Astrocyte of the cerebellum (primary cell): Measurements from ENCODE around the gene RFPL1.
A peak's percentile ranks its signal among the peaks of the same experiment; 100 is the strongest.

ENCODE experiments used
- DNase-seq: peaks from one replicate; pipeline ENCODE4 v3.0.0-alpha.2; 2011; ENCODE audit warnings: low read depth
- H3K4me3 ChIP-seq: 2 replicates; pipeline ENCODE4 v1.5.1; 2011; ENCODE audit warnings: mild to moderate bottlenecking, low read depth, low read length, moderate library complexity
- CTCF ChIP-seq: IDR thresholded peaks from 2 replicates; pipeline ENCODE4 v1.5.1; 2012; ENCODE audit warnings: low read length, low read depth, moderate library complexity, mild to moderate bottlenecking; ENCODE audit errors: missing control alignments
- in situ Hi-C: cut with HindIII; loops from 2 replicates; pipeline ENCODE4 v1.10.0; 2017; ENCODE audit warnings: low sequenced_read_pairs

RFPL1 gene

GRCh38 chr22:29476116-29476515, 37.7 kb downstream of the RFPL1 start:
- no peak overlapping the region for H3K4me3 ChIP-seq
- in situ Hi-C loops, result no loop called here
- no peak for TF ChIP-seq CTCF
- DNase-seq, result no peak

GRCh38 chr22:29477723-29478318, 39.4 kb downstream of the RFPL1 start:
- DNase-seq, result no peak
- no peak overlapping the region for H3K4me3 ChIP-seq
- no peak for TF ChIP-seq CTCF
- in situ Hi-C loops, result no loop called here

GRCh38 chr22:29478326-29479276, 40.2 kb downstream of the RFPL1 start:
- no peak overlapping the region for H3K4me3 ChIP-seq
- DNase-seq, result no peak
- in situ Hi-C loops, result no loop called here
- TF ChIP-seq CTCF, result no peak

GRCh38 chr22:29479417-29480261, 41.3 kb downstream of the RFPL1 start, which contains the start of gene NEFH:
TSS of gene NEFH (plus strand) at chr22:29480218. CDS start at chr22:29480263, 45 bp downstream.
- in situ Hi-C loops, result no loop called here
- no peak for TF ChIP-seq CTCF
- peak within 1 kb of the TSS; percentile 26 for H3K4me3 ChIP-seq
- no peak for DNase-seq

GRCh38 chr22:29480262-29480511, 41.8 kb downstream of the RFPL1 start:
- peak overlapping the region; percentile 10 for H3K4me3 ChIP-seq
- in situ Hi-C loops, result no loop called here
- no peak for TF ChIP-seq CTCF
- no peak for DNase-seq

GRCh38 chr22:29480512-29481264, 42.3 kb downstream of the RFPL1 start:
- H3K4me3 ChIP-seq, result peak overlapping the region; percentile 26
- peak; percentile 5 for DNase-seq
- TF ChIP-seq CTCF, result no peak
- in situ Hi-C loops, result no loop called here
